AG04449 (cell line): ENCODE measurements around the gene IQCM.

Source experiments
- CTCF ChIA-PET: fragments of 350-600 bp; formaldehyde crosslinking; extraction: SDS; loops from one replicate; lab custom pipeline; 2021; ENCODE audit warnings: antibody characterized with exemption; lab: Yijun Ruan, JAX
- POLR2A ChIA-PET: fragments of 400-600, 350-600 bp; formaldehyde crosslinking; extraction: SDS; loops from one replicate; lab custom pipeline; 2020; ENCODE audit warnings: antibody characterized with exemption, inconsistent platforms; lab: Yijun Ruan, JAX
- DNase-seq: peaks from one replicate; pipeline ENCODE4 v3.0.0-alpha.2; 2010; ENCODE audit warnings: low read depth, low spot score
- H3K4me3 ChIP-seq: 2 replicates; pipeline ENCODE4 v1.5.1; 2011; ENCODE audit warnings: low read depth, mild to moderate bottlenecking, control low read depth, low read length
- CTCF ChIP-seq: IDR thresholded peaks from one replicate; pipeline ENCODE4 v1.5.1; 2011; ENCODE audit warnings: mild to moderate bottlenecking, moderate library complexity, low read length, control low read depth, inconsistent platforms; ENCODE audit not compliant: insufficient read depth; ENCODE audit errors: missing control alignments

The IQCM gene

GRCh38 chr4:149700272-149700671 lies 115.4 kb downstream of the IQCM start:
- POLR2A ChIA-PET = no interaction called here
- TF ChIP-seq CTCF = no peak
- CTCF ChIA-PET = interaction anchor here (1.2 kb wide), 1 partner anchor 8 kb away, joined by 3 read pairs; no protein-coding TSS in a partner anchor
- no peak for DNase-seq
- no peak overlapping the region for H3K4me3 ChIP-seq

GRCh38 chr4:149699642-149700041 lies 116.0 kb downstream of the IQCM start:
- H3K4me3 ChIP-seq = no peak overlapping the region
- DNase-seq = no peak
- POLR2A ChIA-PET = no interaction called here
- CTCF ChIA-PET = no interaction called here
- TF ChIP-seq CTCF = no peak

DNA sequence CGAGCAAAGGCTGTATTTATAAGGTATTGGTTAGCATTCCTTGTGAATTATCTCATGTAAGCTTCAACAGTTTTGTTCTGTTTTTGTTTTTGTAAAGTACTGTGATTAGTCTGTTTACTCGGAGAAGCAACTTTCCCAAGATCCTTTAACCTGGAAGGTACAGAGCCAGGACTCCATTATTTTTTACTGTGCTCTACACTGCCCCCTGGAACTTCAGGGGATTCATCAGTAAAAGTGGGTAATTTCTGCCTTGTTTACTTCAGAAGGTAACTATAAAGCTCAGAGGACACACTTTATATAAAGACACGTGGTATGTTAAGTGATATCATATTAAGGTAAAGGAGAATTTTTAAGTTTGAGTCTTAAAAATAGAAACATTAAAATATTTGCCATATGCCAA lies 124.9 kb downstream of the IQCM start:
- CTCF ChIA-PET = no interaction called here

DNA sequence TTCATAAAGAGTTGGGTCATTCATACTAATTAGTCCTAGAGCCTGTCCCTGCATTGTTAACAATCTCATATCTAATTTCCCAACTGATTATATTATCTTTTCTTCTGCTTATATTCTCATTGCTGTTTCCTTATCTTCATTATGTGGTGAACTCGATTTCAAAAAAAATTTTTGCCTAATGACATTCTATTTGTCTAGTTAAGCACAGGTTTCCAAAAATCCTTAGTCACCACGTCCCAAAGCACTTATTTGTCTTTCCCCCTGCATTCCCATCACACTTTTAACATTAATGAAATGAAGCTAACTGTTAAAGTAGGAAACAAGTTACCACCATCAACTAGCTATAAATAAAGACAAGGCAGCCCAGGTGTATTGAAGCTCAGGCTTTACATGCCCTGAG lies 131.1 kb downstream of the IQCM start:
- CTCF ChIA-PET = no interaction called here
- DNase-seq = no peak
- no peak for TF ChIP-seq CTCF
- no peak overlapping the region for H3K4me3 ChIP-seq
- POLR2A ChIA-PET = no interaction called here

More for the DNA sequence above, 124.9 kb downstream of the IQCM start:
- no peak overlapping the region for H3K4me3 ChIP-seq
- no peak for TF ChIP-seq CTCF
- DNase-seq = no peak
- POLR2A ChIA-PET = no interaction called here

DNA sequence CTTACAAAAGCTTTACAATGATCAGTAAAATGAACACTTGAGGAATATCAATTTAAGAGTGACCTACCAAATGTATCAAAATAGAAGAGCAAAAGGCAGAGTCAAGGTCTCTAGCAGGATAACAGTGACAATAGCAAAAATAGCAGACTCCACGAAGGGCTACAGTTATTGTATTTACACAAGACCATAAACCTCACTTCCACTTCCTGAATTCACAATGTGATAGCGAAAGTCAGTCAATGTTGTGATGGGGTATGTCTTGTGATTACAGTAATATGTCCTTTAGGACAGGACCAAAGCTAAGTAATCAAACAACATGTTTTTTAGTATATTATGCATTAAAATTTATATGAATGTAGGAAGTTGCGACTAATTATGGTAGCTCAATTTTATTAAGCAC lies 139.6 kb downstream of the IQCM start:
- DNase-seq = no peak
- CTCF ChIA-PET = interaction anchor here (1.1 kb wide), 1 partner anchor 10 kb away, joined by 4 read pairs; no protein-coding TSS in a partner anchor
- no peak overlapping the region for H3K4me3 ChIP-seq
- no peak for TF ChIP-seq CTCF
- POLR2A ChIA-PET = no interaction called here

GRCh38 chr4:149645790-149646189 lies 169.9 kb downstream of the IQCM start:
- TF ChIP-seq CTCF = no peak
- no peak overlapping the region for H3K4me3 ChIP-seq
- ChIA-PET POLR2A (no interaction called here), CTCF (no interaction called here)
- DNase-seq = no peak
